DMS53 treated with DMSO at 0.1 percent for 48 hours (cell line): ENCODE measurements around the gene ODAM.
"Not testable (repeated sequence)": the region's sequence is repeated elsewhere in the genome, so short reads cannot be mapped to it uniquely, and the experiment has no call there.

Experiments
- DNase-seq: peaks from one replicate; lab custom pipeline; 2025; ENCODE audit not compliant: unreplicated experiment; lab: John Stamatoyannopoulos, UW

Gene ODAM, protein sequence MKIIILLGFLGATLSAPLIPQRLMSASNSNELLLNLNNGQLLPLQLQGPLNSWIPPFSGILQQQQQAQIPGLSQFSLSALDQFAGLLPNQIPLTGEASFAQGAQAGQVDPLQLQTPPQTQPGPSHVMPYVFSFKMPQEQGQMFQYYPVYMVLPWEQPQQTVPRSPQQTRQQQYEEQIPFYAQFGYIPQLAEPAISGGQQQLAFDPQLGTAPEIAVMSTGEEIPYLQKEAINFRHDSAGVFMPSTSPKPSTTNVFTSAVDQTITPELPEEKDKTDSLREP

DNA sequence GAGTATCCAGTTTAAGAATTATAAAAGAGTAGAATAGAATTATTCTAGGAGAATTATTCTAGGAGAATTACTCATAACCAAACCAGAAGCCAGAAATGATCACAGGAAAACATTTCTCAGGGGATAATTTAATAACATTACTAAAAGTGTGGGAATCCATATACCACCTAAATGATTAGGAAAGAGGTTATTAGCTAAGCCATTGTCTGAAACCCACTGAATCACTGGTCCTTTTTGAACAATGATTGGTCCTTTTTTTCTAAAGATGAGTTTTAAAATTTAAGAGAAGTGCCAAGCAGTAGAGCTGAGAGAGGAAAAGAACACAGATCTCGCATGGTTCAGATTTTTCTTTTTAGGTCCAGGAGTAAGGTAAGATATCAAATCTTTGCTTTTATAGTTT, at the start of gene ODAM:
TSS of gene ODAM (plus strand) at position 301 of the 400 bp plus-strand sequence. CDS start 819 bp downstream, outside the sequence.
- no peak for DNase-seq

DNA sequence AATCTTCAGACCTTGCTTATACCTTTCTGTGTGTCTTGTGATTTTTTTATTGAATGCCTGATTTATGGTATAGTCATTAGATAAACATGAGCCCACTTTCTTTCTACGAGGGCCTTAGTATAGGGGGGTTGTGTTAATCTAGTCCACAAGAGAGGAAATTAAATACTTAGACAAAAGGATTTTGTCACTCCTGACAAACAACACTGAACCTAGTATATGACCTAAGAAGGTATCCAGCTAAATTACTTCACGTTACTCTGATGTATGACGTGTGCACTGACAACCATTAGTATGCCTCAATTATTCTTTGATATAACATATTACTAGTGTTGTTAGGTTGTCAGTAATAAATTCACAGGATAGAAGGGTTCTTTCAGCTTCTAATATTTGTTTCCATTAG, 44.3 kb upstream of the ODAM start:
- DNase-seq, result no peak

DNA sequence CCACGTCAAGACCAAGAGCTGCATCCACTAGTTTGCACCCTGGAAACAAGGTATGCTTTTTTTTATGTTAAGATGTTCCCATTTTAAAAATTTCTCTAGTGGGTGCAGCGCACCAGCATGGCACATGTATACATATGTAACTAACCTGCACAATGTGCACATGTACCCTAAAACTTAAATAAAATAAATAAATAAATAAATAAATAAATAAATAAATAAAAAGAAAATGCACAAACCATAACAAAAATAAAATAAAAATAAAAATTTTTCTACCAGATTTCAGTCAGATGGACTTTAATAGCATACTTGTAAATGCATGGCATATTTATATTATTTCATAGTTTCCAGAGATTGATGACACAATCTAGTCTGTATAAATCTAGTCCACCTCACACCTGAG, 43.4 kb upstream of the ODAM start:
- DNase-seq, result no peak

DNA sequence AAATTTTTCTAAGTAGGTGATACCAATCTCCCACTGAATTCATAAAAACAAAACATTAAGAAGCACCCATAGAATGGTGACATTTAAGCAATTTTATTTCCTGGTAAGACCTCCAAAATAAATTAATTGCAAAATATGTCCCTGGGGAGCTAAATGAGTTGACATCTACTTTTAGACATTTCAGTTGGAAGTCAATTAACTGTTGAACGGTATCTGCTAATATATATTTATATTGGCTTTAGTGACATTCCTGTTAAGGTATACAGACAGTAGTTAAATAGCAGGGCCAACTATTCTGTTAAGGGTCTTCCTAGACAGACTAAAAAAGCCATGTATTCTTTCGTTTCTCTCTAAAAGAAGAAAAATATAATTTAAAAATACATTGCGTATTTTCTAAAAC, 41.6 kb upstream of the ODAM start, which contains the start of gene PRR27:
TSS of gene PRR27 (plus strand) at position 301 of the 400 bp plus-strand sequence. CDS start 139 bp downstream, outside the sequence.
- no peak for DNase-seq

DNA sequence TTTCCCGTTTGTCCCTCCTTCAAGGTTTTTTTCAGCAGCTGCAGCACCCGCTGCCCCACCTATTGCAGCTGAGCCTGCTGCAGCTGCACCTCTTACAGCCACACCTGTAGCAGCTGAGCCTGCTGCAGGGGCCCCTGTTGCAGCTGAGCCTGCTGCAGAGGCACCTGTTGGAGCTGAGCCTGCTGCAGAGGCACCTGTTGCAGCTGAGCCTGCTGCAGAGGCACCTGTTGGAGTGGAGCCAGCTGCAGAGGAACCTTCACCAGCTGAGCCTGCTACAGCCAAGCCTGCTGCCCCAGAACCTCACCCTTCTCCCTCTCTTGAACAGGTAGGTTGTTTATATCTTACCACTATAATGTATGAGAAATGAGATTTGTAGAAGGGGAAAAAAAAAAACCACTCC, 36.9 kb upstream of the ODAM start:
- DNase-seq, result peak; percentile 49

DNA sequence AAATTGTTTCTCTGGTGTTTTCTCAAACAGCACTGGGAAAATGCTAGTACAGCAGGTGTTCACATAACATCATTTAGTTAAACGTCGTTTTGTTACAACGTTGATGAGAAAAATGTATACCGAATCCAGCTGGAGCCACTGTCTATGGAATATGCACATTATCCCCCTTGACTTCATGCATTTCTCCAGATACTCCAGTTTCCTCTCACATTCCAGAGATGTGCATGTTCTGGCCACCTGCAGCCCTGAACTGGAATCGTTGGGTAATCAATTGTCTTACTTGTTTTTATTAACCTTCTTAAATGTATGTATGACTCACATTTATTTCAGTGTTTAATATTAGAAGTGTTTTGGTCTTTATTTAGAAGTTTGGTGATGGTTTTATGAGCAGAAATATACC, 18.4 kb upstream of the ODAM start:
- DNase-seq, result no peak

DNA sequence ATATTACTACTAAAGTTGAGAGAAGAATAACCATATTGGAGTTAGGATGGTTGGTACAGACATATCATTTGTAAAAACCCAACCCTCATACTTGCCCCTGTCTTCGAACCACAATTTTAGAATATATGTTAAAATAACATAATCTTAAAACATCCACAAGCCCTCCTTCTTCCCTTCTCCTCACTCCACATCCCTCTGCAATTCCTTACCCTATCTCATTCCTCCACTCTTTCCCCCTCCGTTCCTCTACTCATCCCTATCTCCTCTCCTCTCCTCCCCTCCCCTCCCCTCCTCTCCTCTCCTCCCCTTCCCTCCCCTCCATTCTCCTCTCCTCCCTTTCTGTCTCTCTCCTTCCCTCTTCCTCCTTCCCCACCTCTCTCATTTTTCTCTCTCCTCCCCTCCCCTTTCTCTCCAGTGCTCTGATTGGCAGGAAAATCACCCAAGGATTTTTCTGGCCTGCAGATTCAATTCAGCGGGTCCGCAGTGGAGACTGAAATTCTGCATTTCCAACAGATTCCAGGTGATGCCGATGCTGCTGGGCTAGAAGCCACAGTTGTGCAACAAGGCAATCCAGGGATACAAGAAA, 17.4 kb upstream of the ODAM start:
- no peak for DNase-seq

DNA sequence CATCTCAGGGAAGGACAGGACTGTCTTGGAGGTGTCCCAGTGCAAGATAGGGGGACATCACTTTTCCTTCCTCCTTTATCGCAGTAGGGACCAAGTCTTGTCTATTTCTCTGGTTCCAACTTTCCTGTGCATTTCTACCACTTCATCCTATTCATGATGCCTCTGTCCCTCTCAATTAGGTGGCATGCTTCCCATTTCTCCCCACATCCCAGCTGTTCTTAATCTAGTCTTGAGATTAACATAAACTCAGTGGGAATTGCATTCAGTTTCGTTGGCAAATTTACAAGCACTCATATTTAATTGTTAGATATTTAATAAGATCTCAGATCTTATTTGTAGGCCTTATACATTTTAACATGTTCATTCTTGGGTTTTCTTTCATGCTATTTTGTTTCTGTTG, 15.7 kb upstream of the ODAM start:
- DNase-seq, result no peak

DNA sequence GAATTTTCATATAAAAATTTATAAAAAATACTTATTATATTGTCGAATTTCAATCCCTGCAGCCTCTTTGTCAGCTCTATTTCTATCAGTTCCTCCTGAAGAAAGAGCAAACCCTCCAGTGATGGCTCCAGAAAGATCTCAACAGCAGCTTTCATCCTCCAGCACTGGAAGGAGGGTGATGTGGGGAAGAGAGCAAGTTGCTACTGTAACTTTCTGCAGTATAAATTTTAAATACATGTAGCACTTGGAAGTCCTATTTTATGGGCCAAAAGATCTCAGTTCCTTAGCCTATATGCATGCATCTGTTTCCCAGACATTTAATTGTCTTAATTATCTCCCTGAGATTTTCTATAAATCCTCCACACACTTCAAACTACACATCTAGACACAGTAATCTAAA, 13.7 kb upstream of the ODAM start:
- DNase-seq, result no peak

DNA sequence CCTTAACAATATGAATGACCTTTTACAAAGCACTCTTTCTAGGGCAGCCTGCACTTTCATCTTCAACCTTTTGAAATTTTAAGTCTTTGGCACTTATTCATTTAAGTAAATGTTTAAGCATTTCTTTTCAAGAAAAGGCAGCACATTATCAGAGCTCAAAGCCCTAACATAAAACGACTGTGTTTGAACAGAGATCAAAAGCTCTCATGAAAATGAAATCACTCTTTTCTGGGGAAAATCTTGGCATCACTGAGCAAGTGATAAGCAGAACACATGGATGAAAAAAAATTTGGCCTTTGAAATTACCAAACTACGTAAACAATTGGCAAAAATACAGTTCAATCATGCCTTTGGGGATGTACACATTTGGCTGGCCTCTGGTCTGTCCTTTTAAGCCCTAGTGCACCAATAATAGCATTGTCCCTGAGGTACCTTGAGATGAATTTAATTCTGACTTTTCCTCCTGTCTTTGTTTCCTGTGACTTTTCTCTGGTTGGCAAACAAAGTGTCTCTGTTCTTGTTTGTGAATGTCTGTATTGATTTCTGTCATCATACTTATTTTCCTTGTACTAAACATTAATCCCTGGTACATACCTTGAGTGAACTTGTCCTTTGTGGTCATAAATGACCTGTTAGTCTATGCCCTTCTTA, 12.9 kb upstream of the ODAM start:
- DNase-seq, result no peak

DNA sequence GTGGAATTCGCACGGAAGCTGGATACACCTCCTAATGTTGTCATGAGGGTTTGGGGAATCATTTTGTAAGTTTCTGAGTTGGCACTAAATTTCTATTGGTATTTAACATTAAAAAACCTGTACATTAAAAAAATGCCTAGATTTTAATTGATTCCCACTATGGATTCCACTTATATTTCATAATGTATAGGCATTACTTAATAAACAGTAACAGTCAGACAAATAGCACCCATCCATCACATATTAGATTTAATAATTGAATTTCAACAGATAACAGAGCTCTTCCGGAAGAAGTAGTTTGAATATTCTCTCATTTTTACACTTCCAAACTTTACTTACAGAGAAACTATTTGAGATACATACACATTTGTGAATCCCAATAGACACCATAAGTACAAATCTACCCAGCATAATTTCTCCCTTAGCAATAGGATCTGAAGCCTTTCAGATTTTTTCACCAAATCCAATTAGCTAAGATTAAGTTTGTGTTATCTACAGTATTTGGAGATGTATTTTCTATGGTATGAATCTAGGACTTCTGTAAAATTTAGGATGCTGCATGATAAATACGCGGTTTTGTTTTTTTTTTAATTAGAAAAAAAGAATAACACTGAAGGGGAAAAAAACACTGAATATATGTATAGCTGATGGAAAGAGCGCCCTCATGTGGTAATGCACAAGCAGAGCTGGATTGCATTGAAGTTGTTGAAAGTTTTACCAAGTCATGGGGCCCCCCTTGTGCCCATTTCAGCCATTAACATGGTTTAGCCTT, 12.2 kb upstream of the ODAM start:
- peak; percentile 9 for DNase-seq

DNA sequence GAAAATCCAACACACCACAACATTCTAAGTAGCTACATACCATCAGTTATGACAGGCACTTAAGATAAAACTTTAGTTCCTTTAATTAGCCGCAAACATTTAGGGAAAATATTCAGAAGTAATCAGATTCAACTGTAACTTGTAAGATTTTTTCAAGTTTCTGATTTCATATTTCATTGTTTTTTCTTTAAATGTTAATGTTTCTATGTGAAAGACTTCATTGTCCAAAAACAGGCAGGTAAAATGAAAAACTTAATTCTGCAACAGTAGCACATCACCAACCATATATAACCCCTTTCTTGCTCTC, 11.6 kb upstream of the ODAM start:
- no peak for DNase-seq

DNA sequence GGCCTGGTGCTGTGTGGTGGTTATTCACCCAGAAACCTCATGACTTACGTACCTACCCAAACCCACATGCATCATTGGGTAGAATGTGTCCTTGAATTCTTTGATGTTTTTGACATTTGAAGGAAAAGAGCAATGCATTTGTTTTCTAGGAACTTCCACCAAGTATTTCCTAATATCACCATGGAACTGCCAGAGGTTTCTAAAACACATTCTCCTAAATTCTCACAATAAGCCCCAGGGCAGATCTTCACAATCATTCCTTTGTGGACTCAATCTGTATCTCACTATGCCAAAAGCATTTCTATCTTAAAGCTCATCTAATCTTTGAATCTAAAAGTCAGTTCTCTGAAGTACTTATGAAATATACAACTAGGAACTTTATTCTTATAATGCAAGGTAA, 8.3 kb upstream of the ODAM start:
- DNase-seq, result no peak

DNA sequence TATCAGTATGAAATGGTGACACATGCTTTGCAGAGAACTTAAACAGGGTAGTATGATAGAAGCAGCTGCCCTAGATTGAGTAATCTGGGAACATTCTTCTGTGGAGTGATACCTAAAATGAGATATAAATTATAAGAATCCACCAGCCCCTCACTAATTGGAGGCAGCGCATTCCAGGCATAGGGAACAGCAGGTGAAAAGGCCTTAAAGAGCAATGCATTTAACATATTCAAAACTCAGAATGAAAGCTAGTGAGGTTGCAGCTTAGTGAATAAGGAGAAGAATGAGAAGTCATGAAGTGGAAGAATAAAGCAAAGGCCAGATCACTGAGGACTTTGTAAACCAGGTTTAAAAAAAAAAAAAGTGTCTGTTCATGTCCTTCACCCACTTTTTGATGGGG, 4.9 kb upstream of the ODAM start:
- no peak for DNase-seq

DNA sequence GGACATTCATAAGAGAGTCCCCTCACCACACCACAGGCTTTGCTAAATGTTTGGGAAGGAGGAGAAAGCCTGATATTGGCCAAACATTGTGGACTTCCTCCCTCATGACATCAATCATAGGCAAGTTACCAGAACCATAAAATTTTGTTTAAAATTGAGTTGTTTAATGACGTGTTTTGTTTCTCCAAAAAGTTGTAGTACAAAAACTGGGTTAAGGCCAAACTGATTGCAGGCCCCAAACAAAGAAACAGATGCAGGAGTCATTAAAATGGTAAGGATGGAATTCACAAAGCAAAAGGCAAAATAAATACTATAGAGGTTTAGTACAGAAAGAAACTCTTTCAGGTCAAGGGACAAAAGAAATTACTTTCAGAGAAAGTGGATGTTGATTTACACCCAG, 3.9 kb upstream of the ODAM start:
- no peak for DNase-seq

DNA sequence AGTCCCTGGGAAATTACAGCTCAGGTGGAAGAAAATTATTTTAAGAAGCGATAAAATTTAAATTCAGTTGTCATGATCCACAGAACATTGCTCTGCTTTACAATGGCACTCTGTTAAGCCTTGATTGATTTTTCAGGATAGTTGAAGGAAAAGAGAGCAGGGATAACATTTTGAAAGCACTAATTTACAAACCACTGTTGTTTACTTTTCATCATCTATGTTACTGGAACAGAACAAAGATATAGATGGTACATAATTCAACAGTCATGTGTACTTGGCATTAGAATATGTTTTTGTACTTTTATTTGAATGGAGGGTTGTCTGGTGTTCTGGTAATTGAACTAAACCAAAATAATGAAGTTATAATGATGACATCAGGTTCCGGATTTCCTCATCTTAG, 2.6 kb upstream of the ODAM start:
- DNase-seq, result no peak

DNA sequence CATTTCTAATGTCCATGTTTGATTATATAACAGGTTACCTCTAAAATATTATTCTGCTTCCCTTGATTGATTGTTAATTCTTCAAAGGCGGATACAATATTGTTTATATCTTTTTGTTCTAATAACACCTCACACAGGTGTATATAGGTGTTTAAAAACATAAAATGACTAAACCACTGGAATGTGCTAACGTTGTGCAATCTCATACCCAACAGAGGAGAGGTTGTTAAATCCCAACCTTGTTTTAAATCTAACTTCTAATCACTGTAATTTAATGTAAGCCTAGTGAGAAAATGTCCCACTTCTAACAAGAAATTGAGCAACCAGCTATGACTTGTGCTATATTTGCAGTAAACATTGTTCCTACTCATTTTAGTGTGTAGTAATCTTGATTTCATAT, 1.3 kb downstream of the ODAM start:
- no peak for DNase-seq

DNA sequence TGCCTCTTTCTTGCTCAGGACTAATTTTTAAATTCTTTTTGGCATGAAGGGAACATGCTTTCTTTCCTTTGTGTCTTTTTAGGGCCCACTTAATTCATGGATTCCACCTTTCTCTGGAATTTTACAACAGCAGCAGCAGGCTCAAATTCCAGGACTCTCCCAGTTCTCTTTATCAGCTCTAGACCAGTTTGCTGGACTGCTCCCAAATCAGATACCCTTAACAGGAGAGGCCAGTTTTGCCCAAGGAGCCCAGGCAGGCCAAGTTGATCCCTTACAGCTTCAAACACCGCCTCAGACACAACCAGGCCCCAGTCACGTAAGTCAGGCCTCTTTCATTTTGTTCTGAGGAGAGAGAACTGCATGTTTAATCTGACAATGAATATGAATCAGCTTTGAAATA, 2.3 kb downstream of the ODAM start:
- no peak for DNase-seq

DNA sequence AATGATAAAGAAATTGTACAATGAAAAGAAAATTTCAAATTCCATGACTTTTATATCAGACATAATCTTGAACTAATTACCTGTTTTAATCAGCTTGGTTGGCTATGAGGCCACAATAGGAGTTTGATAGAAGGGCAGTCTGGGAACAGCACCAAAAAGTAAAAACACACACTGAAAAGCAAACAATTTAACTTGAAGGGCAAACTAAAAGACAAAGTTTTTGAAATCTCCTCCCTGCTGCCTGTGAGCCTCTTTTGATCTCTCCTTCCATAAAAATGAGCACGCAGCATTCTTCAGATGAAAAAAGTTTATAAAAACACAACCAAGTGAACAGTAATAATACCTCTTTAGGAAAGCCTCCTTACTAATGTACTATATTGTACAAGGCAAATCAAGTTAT, 8.1 kb downstream of the ODAM start:
- no peak for DNase-seq

DNA sequence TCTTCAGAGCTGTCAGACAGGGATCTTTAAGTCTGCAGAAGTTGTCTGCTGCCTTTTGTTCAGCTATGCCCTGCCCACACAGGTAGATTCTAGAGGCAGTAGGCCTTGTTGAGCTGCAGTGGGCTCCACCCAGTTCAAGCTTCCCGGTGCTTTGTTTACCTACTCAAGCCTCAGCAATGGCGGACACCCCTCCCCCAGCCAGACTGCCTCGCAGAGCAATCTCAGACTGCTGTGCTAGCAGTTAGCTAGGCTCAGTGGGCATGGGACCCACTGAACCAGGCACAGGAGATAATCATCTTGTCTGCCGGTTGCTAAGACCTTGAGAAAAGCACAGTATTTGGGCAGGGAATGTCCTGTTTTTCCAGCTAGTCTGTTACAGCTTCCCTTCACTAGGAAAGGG, 17.2 kb downstream of the ODAM start:
- DNase-seq, result not testable (repeated sequence)

DNA sequence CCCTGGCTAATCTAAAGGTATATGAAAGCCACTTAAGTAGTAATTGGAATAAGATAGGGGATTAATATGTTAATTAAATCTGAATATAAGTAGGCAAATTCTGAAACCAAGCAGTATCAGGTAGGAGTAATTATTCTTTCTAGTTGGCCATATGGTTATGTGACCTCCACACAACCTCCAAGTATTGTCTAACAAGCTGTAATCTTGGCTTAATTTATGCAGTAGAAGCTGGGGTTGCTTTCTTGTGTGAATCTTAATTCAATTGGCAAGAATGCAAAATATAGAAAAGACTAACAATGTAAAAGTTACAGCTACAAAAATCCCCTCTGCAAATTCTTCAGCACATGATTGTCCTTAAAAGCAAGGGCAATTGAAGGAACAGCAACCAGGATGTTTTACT, 20.6 kb downstream of the ODAM start:
- DNase-seq, result not testable (repeated sequence)

DNA sequence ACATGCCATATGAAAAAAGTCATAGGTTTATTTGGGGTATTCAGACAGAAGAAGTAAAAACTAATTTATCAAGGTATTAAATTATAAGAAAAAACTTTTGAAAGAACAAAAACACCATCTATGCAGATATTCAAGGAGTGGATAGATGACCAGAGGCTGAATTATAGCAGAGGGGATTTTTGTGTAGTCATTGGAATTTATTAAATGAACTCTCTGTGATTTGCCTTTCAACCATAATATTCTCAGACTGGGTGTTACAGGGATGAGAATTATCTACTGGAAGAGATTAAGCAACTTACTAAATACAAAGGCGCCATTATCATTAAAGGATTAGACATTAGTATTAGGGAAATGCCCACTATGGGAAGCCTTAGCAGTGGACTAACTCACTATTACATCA, 21.0 kb downstream of the ODAM start:
- DNase-seq, result not testable (repeated sequence)
